Esophagus mucosa (tissue), 1 donor: Measurements from ENCODE around the gene CXorf66. TPM values are rescaled to one million over a fixed set of nuclear protein-coding genes. Genes with fewer than 3 reads are reported as not detected.
"Not testable (repeated sequence)": the region's sequence is repeated elsewhere in the genome, so short reads cannot be mapped to it uniquely, and the experiment has no call there.

Source experiments
- ATAC-seq: fragments of 200-7000 bp; cut with Tn5 transposase; one replicate; pipeline ENCODE4 v1.9.1; 2020
- total RNA-seq: library from RNA; stranded (reverse); gene quantifications from one replicate; pipeline ENCODE4 v1.2.4, GENCODE V29; 2023
- donor health status: DM: yes; HTN: yes; CAD: no.

CXorf66 gene
- total RNA-seq, 1 donor from 2014 or later = not detected

- ATAC-seq = no peak
Measured at GRCh38 chrX:139924696-139925095, 40.6 kb downstream of the CXorf66 start.

GRCh38 chrX:139924069-139924695 lies 41.1 kb downstream of the CXorf66 start:
- no peak for ATAC-seq

- ATAC-seq = not testable (repeated sequence)
Measured at GRCh38 chrX:139921142-139921541, 44.2 kb downstream of the CXorf66 start.

- ATAC-seq = no peak
Measured at GRCh38 chrX:139920316-139920715, 45.0 kb downstream of the CXorf66 start.

GRCh38 chrX:139914421-139914820 lies 50.9 kb downstream of the CXorf66 start:
- ATAC-seq = no peak

GRCh38 chrX:139909712-139910111 lies 55.6 kb downstream of the CXorf66 start:
- ATAC-seq = no peak

GRCh38 chrX:139907078-139907477 lies 58.2 kb downstream of the CXorf66 start:
- ATAC-seq = no peak

- no peak for ATAC-seq
Measured at GRCh38 chrX:139905743-139906142, 59.6 kb downstream of the CXorf66 start.

Other genes starting within 250 kb of the CXorf66 start
- gene ATP11C, start 32.5 kb downstream of the CXorf66 start, total RNA-seq = 6.5 TPM